CD4-positive, alpha-beta T cell treated with Interleukin-6 for 4 hours (primary cell): ENCODE results near the gene CCDC170.
"Not testable (repeated sequence)": the region's sequence is repeated elsewhere in the genome, so short reads cannot be mapped to it uniquely, and the experiment has no call there.

Source experiments
- DNase-seq: peaks from one replicate; pipeline ENCODE4 v3.0.0-alpha.2; 2020; ENCODE audit warnings: mixed read lengths

The CCDC170 gene

GRCh38 chr6:151494936-151495320 lies 1.1 kb downstream of the CCDC170 start:
- DNase-seq, result no peak

GRCh38 chr6:151495380-151495779 lies 1.6 kb downstream of the CCDC170 start:
- no peak for DNase-seq

GRCh38 chr6:151497905-151498304 lies 4.1 kb downstream of the CCDC170 start:
- no peak for DNase-seq

GRCh38 chr6:151498327-151498726 lies 4.5 kb downstream of the CCDC170 start:
- DNase-seq, result no peak

- no peak for DNase-seq
Observed at GRCh38 chr6:151499551-151499950, 5.7 kb downstream of the CCDC170 start.

GRCh38 chr6:151501511-151502136 lies 7.8 kb downstream of the CCDC170 start:
- DNase-seq, result no peak

- DNase-seq, result no peak
Observed at GRCh38 chr6:151502499-151502898, 8.7 kb downstream of the CCDC170 start.

GRCh38 chr6:151506761-151507160 lies 12.9 kb downstream of the CCDC170 start:
- no peak for DNase-seq

GRCh38 chr6:151509048-151509447 lies 15.2 kb downstream of the CCDC170 start:
- no peak for DNase-seq

- no peak for DNase-seq
Observed at GRCh38 chr6:151512481-151512880, 18.7 kb downstream of the CCDC170 start.

- DNase-seq, result no peak
Observed at GRCh38 chr6:151514000-151514730, 20.3 kb downstream of the CCDC170 start.

- not testable (repeated sequence) for DNase-seq
Observed at GRCh38 chr6:151518992-151519391, 25.2 kb downstream of the CCDC170 start.

GRCh38 chr6:151523034-151523433 lies 29.2 kb downstream of the CCDC170 start:
- DNase-seq, result no peak

GRCh38 chr6:151524059-151524458 lies 30.2 kb downstream of the CCDC170 start:
- DNase-seq, result no peak

GRCh38 chr6:151534576-151534975 lies 40.8 kb downstream of the CCDC170 start:
- no peak for DNase-seq

GRCh38 chr6:151535476-151536187 lies 41.8 kb downstream of the CCDC170 start:
- no peak for DNase-seq

- no peak for DNase-seq
Observed at GRCh38 chr6:151536188-151536479, 42.3 kb downstream of the CCDC170 start.

- DNase-seq, result no peak
Observed at GRCh38 chr6:151537556-151537955, 43.7 kb downstream of the CCDC170 start.

- DNase-seq, result no peak
Observed at GRCh38 chr6:151539506-151540268, 45.9 kb downstream of the CCDC170 start.

- DNase-seq, result no peak
Observed at GRCh38 chr6:151544453-151544852, 50.6 kb downstream of the CCDC170 start.

GRCh38 chr6:151544884-151545283 lies 51.1 kb downstream of the CCDC170 start:
- not testable (repeated sequence) for DNase-seq

- no peak for DNase-seq
Observed at GRCh38 chr6:151546941-151547659, 53.3 kb downstream of the CCDC170 start.

GRCh38 chr6:151548201-151548600 lies 54.4 kb downstream of the CCDC170 start:
- no peak for DNase-seq
